IPS-18a (cell line): ENCODE data around the gene FAIM2.

Experiments used
- H3K27ac ChIP-seq: one replicate; pipeline ENCODE4 v1.5.1; 2013; ENCODE audit warnings: low read length
- H3K27me3 ChIP-seq: one replicate; pipeline ENCODE4 v1.6.1; 2013; ENCODE audit warnings: mild to moderate bottlenecking, low read length; ENCODE audit not compliant: control insufficient read depth, insufficient read depth
- H3K36me3 ChIP-seq: one replicate; pipeline ENCODE4 v1.6.1; 2013; ENCODE audit warnings: low read depth, low read length; ENCODE audit not compliant: control insufficient read depth
- H3K4me1 ChIP-seq: one replicate; pipeline ENCODE4 v1.6.1; 2013; ENCODE audit warnings: low read depth, low read length; ENCODE audit not compliant: control insufficient read depth
- H3K4me3 ChIP-seq: one replicate; pipeline ENCODE4 v1.5.1; 2013; ENCODE audit warnings: low read length
- H3K9ac ChIP-seq: one replicate; pipeline ENCODE4 v1.6.1; 2013; ENCODE audit warnings: mild to moderate bottlenecking, low read length, moderate library complexity
- H3K9me3 ChIP-seq: one replicate; pipeline ENCODE4 v1.6.1; 2013; ENCODE audit warnings: low read depth, low read length; ENCODE audit not compliant: control insufficient read depth

FAIM2 gene

GRCh38 chr12:49889361-49890095 is 14.2 kb downstream of the FAIM2 start:
- Histone ChIP-seq H3K36me3 (no peaks in the 10 kb centered on the region), H3K4me3 (no peak overlapping the region), H3K27me3 (no peaks in the 10 kb centered on the region), H3K4me1 (peaks cover 16% of the 10 kb centered on the region), H3K27ac (no peak overlapping the region), H3K9me3 (no peaks in the 10 kb centered on the region), H3K9ac (no peak overlapping the region)

- Histone ChIP-seq H3K4me1 (peaks cover 14% of the 10 kb centered on the region), H3K36me3 (no peaks in the 10 kb centered on the region), H3K9me3 (no peaks in the 10 kb centered on the region), H3K27me3 (no peaks in the 10 kb centered on the region), H3K27ac (no peak overlapping the region), H3K9ac (no peak overlapping the region), H3K4me3 (no peak overlapping the region)
Measured at GRCh38 chr12:49888461-49889151, 15.1 kb downstream of the FAIM2 start.

- Histone ChIP-seq H3K27ac (no peak overlapping the region), H3K9ac (no peak overlapping the region), H3K4me3 (no peak overlapping the region), H3K9me3 (no peaks in the 10 kb centered on the region), H3K27me3 (no peaks in the 10 kb centered on the region), H3K4me1 (peaks cover 19% of the 10 kb centered on the region), H3K36me3 (no peaks in the 10 kb centered on the region)
Measured at GRCh38 chr12:49887536-49888401, 15.9 kb downstream of the FAIM2 start.

- H3K27ac ChIP-seq, result no peak overlapping the region
Measured at GRCh38 chr12:49887091-49887490, 16.6 kb downstream of the FAIM2 start.

GRCh38 chr12:49885663-49886461 is 17.8 kb downstream of the FAIM2 start:
- H3K9me3 ChIP-seq, result no peaks in the 10 kb centered on the region
- peaks cover 28% of the 10 kb centered on the region for H3K4me1 ChIP-seq
- H3K36me3 ChIP-seq, result no peaks in the 10 kb centered on the region
- H3K27ac ChIP-seq, result no peak overlapping the region
- no peak overlapping the region for H3K9ac ChIP-seq
- H3K27me3 ChIP-seq, result no peaks in the 10 kb centered on the region
- H3K4me3 ChIP-seq, result no peak overlapping the region

More at GRCh38 chr12:49887091-49887490, 16.6 kb downstream of the FAIM2 start:
- Histone ChIP-seq H3K27me3 (no peaks in the 10 kb centered on the region), H3K4me1 (peaks cover 26% of the 10 kb centered on the region), H3K4me3 (no peak overlapping the region), H3K36me3 (no peaks in the 10 kb centered on the region), H3K9ac (no peak overlapping the region), H3K9me3 (no peaks in the 10 kb centered on the region)

- no peaks in the 10 kb centered on the region for H3K9me3 ChIP-seq
- no peak overlapping the region for H3K9ac ChIP-seq
- no peaks in the 10 kb centered on the region for H3K27me3 ChIP-seq
- no peak overlapping the region for H3K4me3 ChIP-seq
- H3K27ac ChIP-seq, result no peak overlapping the region
- peaks cover 28% of the 10 kb centered on the region for H3K4me1 ChIP-seq
- no peaks in the 10 kb centered on the region for H3K36me3 ChIP-seq
Measured at GRCh38 chr12:49885118-49885517, 18.6 kb downstream of the FAIM2 start.

- no peak overlapping the region for H3K27ac ChIP-seq
Measured at GRCh38 chr12:49882851-49883464, 20.7 kb downstream of the FAIM2 start.

GRCh38 chr12:49882248-49882850 is 21.4 kb downstream of the FAIM2 start:
- no peaks in the 10 kb centered on the region for H3K27me3 ChIP-seq
- no peak overlapping the region for H3K27ac ChIP-seq
- no peaks in the 10 kb centered on the region for H3K9me3 ChIP-seq
- no peak overlapping the region for H3K4me3 ChIP-seq
- H3K9ac ChIP-seq, result no peak overlapping the region
- H3K36me3 ChIP-seq, result no peaks in the 10 kb centered on the region
- H3K4me1 ChIP-seq, result peaks cover 26% of the 10 kb centered on the region

More at GRCh38 chr12:49882851-49883464, 20.7 kb downstream of the FAIM2 start:
- no peaks in the 10 kb centered on the region for H3K9me3 ChIP-seq
- no peak overlapping the region for H3K4me3 ChIP-seq
- no peak overlapping the region for H3K9ac ChIP-seq
- H3K4me1 ChIP-seq, result peaks cover 26% of the 10 kb centered on the region
- no peaks in the 10 kb centered on the region for H3K27me3 ChIP-seq
- H3K36me3 ChIP-seq, result no peaks in the 10 kb centered on the region

- H3K36me3 ChIP-seq, result no peaks in the 10 kb centered on the region
- no peaks in the 10 kb centered on the region for H3K27me3 ChIP-seq
- no peak overlapping the region for H3K4me3 ChIP-seq
- H3K9me3 ChIP-seq, result no peaks in the 10 kb centered on the region
- peaks cover 26% of the 10 kb centered on the region for H3K4me1 ChIP-seq
- H3K9ac ChIP-seq, result no peak overlapping the region
- H3K27ac ChIP-seq, result no peak overlapping the region
Measured at GRCh38 chr12:49881415-49882247, 22.1 kb downstream of the FAIM2 start.
